ENCODE data around the gene COX7A1.

Gene COX7A1

GRCh38 chr19:36106441-36106840, 45.8 kb downstream of the COX7A1 start:
- H3K9me3 Mint-ChIP-seq, result no peaks in the 10 kb centered on the region
- H3K4me3 Mint-ChIP-seq, result no peak overlapping the region
- no peaks in the 10 kb centered on the region for H3K36me3 Mint-ChIP-seq
- no peaks in the 10 kb centered on the region for H3K4me1 Mint-ChIP-seq
- no peak overlapping the region for H3K27ac Mint-ChIP-seq
- H3K27me3 Mint-ChIP-seq, result no peaks in the 10 kb centered on the region

GRCh38 chr19:36103842-36104552, 48.2 kb downstream of the COX7A1 start:
- no peaks in the 10 kb centered on the region for H3K4me1 Mint-ChIP-seq
- H3K27me3 Mint-ChIP-seq, result no peaks in the 10 kb centered on the region
- no peaks in the 10 kb centered on the region for H3K9me3 Mint-ChIP-seq
- no peaks in the 10 kb centered on the region for H3K36me3 Mint-ChIP-seq
- no peak overlapping the region for H3K4me3 Mint-ChIP-seq
- no peak overlapping the region for H3K27ac Mint-ChIP-seq

- no peaks in the 10 kb centered on the region for H3K36me3 Mint-ChIP-seq
- H3K4me1 Mint-ChIP-seq, result no peaks in the 10 kb centered on the region
- H3K9me3 Mint-ChIP-seq, result no peaks in the 10 kb centered on the region
- no peak overlapping the region for H3K27ac Mint-ChIP-seq
- H3K27me3 Mint-ChIP-seq, result no peaks in the 10 kb centered on the region
- no peak overlapping the region for H3K4me3 Mint-ChIP-seq
Measured at GRCh38 chr19:36103040-36103626, 49.1 kb downstream of the COX7A1 start.

GRCh38 chr19:36101550-36102327, 50.5 kb downstream of the COX7A1 start:
- Mint-ChIP-seq H3K4me3 (no peak overlapping the region), H3K36me3 (no peaks in the 10 kb centered on the region), H3K27ac (no peak overlapping the region), H3K4me1 (no peaks in the 10 kb centered on the region), H3K9me3 (no peaks in the 10 kb centered on the region), H3K27me3 (no peaks in the 10 kb centered on the region)
